ENCODE data around the gene CAD. TPM values are rescaled to one million over a fixed set of nuclear protein-coding genes. Genes with fewer than 3 reads are reported as not detected.
"Not testable (repeated sequence)": the region's sequence is repeated elsewhere in the genome, so short reads cannot be mapped to it uniquely, and the experiment has no call there.

Gene CAD
- total RNA-seq, 6 donors from 2014 or later, result 19.8 to 66.0 (median 33.5) TPM

DNA sequence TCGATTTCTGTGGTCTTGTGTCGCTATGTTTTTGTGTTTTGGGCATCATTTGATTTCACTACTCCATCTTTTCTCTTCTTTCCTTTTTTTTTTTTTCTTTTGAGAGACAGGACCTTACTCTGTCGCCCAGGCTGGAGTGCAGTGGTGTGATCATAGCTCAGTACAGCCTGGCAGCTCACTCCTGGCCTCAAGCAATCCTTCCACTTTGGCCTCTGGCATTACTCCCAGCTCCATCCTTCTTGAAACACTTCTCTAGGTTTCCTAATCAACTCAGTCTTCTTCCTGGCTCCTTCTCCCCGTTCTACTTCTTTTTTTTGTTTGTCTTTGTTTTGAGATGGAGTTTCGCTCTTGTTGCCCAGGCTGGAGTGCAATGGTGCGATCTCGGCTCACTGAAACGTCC is 41.8 kb upstream of the CAD start:
- ATAC-seq (ENCODE audit: low FRiP score in 2 of 2) (no peak), DNase-seq (peak in 1 of 2 donors; percentile 70)
- 43 to 46% methylated on average over 8 of the region's 8 CpGs for WGBS, 2 donors
- no peaks in the 10 kb centered on the region for H3K27me3 ChIP-seq
- TF ChIP-seq POLR2AphosphoS5 (IDR thresholded peaks at IDR 0.05) (no peak), EP300 (IDR thresholded peaks at IDR 0.05) (no peak), POLR2A (IDR thresholded peaks at IDR 0.05) (no peak)
- TF ChIP-seq, protein P1, sequence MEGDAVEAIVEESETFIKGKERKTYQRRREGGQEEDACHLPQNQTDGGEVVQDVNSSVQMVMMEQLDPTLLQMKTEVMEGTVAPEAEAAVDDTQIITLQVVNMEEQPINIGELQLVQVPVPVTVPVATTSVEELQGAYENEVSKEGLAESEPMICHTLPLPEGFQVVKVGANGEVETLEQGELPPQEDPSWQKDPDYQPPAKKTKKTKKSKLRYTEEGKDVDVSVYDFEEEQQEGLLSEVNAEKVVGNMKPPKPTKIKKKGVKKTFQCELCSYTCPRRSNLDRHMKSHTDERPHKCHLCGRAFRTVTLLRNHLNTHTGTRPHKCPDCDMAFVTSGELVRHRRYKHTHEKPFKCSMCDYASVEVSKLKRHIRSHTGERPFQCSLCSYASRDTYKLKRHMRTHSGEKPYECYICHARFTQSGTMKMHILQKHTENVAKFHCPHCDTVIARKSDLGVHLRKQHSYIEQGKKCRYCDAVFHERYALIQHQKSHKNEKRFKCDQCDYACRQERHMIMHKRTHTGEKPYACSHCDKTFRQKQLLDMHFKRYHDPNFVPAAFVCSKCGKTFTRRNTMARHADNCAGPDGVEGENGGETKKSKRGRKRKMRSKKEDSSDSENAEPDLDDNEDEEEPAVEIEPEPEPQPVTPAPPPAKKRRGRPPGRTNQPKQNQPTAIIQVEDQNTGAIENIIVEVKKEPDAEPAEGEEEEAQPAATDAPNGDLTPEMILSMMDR (IDR thresholded peaks at IDR 0.05), result no peak
- no peaks in the 10 kb centered on the region for H3K9me3 ChIP-seq
- peaks cover 0 to 9% (median 2%) of the 10 kb centered on the region in 4 donors for H3K4me1 ChIP-seq
- H3K27ac ChIP-seq, result no peak overlapping the region
- H3K36me3 ChIP-seq, result no peaks in the 10 kb centered on the region
- no peak overlapping the region for H3K4me3 ChIP-seq

DNA sequence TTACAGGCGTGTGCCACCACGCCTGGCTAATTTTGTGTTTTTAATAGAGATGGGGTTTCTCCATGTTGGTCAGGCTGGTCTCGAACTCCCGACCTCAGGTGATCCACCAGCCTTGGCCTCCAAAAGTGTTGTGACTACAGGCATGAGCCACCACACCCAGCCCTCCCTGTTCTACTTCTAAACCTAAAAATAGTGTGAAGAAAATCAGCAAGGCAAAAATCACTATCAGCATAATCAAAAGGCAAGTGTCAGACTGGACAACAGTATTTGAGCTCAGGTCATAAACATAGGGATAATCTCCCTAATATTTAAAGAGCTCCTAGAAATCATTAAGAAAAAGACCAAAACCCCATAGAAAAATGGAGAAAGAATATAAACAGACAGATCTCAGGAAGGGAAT is 41.4 kb upstream of the CAD start:
- WGBS, 2 donors, result 87 to 89% methylated on average over 4 of the region's 4 CpGs
- H3K27ac ChIP-seq; DNase-seq; ATAC-seq (ENCODE audit: low FRiP score in 2 of 2); H3K4me3 ChIP-seq; H3K36me3 ChIP-seq; H3K4me1 ChIP-seq; H3K9me3 ChIP-seq; H3K27me3 ChIP-seq: not testable (repeated sequence)

DNA sequence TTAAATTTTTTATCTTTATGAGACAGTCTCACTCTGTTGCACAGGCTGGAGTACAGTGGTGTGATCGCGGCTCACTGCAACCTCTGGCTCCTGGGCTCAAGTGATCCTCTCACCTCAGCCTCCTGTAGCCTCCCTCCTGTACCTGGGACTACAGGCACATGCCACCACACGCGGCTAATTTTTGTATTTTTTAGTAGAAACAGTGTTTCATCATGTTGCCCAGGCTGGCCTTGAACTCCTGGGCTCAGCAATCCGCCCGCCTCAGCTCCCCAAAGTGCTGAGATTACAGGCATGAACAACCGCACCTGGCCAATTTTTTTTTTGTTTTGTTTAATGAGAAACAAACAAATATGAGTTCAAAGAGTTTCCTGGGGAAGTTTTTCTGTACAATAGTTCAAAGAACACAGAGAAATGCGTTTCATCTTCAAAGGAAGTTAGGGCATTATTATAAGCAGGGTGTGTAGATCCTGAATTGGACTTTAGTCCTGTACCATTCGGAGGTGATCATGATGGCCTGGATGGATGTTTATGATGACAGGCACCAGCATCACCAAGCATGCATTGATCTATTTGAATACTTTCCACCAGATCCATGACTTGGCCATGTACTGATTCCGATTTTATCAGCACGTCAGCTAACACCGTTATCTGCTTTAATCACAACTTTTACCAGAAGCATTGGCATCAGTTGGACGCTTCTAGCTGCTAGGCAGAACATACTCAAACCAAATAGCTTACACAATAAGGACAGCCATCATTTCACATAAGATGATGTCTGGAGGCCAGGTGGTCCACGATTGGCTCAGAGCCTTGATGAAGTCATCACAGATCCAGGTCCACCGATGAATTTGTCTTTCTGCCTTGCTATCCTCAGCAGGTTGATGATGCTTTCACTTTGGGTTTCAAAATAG is 39.5 kb upstream of the CAD start:
- no peak for DNase-seq
- Histone ChIP-seq H3K9me3 (no peaks in the 10 kb centered on the region), H3K36me3 (no peaks in the 10 kb centered on the region), H3K27me3 (no peaks in the 10 kb centered on the region), H3K4me3 (no peak overlapping the region), H3K27ac (no peak overlapping the region), H3K4me1 (peaks cover 0 to 8% (median 0%) of the 10 kb centered on the region in 4 donors)
- no peak for ATAC-seq (ENCODE audit: low FRiP score in 2 of 2)
- 76 to 80% methylated on average over 15 of the region's 15 CpGs for WGBS, 2 donors
- TF ChIP-seq POLR2A (IDR thresholded peaks at IDR 0.05), result no peak
- TF ChIP-seq, protein P1 (IDR thresholded peaks at IDR 0.05), result no peak
- TF ChIP-seq POLR2AphosphoS5 (IDR thresholded peaks at IDR 0.05), result no peak
- TF ChIP-seq EP300 (IDR thresholded peaks at IDR 0.05), result no peak

DNA sequence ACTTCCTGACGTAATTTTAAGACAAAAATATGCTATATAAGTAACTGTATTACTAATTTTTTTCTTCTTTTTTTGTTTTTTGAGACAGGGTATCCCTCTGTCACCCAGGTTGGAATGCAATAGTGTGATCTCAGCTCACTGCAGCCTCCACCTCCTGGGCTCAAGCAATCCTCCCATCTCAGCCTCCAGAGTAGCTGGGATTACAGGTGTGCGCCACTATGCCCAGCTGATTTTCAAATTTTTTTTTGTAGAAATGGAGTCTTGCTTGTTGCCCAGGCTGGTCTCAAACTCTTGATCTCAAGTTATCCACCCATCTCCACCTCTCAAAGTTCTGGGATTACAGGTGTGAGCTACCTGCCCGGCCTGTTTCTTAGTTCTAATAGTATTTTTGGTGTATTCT is 38.7 kb upstream of the CAD start:
- no peak for TF ChIP-seq POLR2A (IDR thresholded peaks at IDR 0.05)
- no peak for TF ChIP-seq POLR2AphosphoS5 (IDR thresholded peaks at IDR 0.05)
- no peak for TF ChIP-seq EP300 (IDR thresholded peaks at IDR 0.05)
- TF ChIP-seq, protein P1 (IDR thresholded peaks at IDR 0.05), result no peak
- Histone ChIP-seq H3K4me1 (peaks cover 0 to 8% (median 0%) of the 10 kb centered on the region in 4 donors), H3K4me3 (no peak overlapping the region), H3K27me3 (no peaks in the 10 kb centered on the region), H3K36me3 (no peaks in the 10 kb centered on the region), H3K27ac (no peak overlapping the region), H3K9me3 (no peaks in the 10 kb centered on the region)
- WGBS, 2 donors, result 83 to 89% methylated on average over 3 of the region's 3 CpGs
- DNase-seq, result no peak
- ATAC-seq (ENCODE audit: low FRiP score in 2 of 2), result no peak

DNA sequence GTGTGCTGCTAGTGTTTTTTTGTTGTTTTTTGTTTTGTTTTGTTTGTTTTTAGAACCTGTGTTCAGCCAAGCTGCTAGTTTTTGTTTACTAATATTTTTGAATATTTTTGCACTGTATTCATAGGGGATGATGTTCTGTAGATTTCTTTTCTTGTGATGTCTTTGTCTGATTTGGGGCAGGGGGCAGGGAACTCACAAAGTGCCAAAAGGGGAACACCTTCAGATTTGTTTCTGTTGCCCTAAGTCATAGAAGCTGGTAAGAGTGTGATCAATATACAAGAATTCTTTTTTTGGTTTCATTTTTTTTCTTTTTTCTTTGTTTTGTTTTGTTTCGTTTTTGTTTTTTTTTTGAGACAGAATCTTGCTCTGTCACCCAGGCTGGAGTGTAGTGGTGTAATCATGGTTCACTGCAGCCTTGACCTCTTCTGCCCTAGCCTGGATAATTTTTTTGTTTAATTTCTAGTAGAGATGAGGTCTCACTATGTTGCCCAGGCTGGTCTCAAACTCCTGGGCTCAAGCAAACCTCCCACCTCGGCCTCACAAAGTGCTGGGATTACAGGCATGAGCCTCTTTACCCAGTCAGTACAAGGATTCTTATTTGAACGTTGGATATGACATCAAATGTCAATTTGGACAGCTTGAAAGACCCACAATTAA is 37.7 kb upstream of the CAD start:
- no peak for TF ChIP-seq POLR2A (IDR thresholded peaks at IDR 0.05)
- TF ChIP-seq POLR2AphosphoS5 (IDR thresholded peaks at IDR 0.05), result no peak
- TF ChIP-seq, protein P1 (IDR thresholded peaks at IDR 0.05), result no peak
- TF ChIP-seq EP300 (IDR thresholded peaks at IDR 0.05), result no peak
- H3K27me3 ChIP-seq, result no peaks in the 10 kb centered on the region
- H3K36me3 ChIP-seq, result no peaks in the 10 kb centered on the region
- H3K4me3 ChIP-seq, result no peak overlapping the region
- 57 to 68% methylated on average over 3 of the region's 3 CpGs for WGBS, 2 donors
- H3K27ac ChIP-seq, result no peak overlapping the region
- H3K4me1 ChIP-seq, result peaks cover 0 to 10% (median 0%) of the 10 kb centered on the region in 4 donors
- ATAC-seq (ENCODE audit: low FRiP score in 2 of 2) (no peak), DNase-seq (no peak)
- H3K9me3 ChIP-seq, result no peaks in the 10 kb centered on the region
